IMR-90 (cell line): Measurements from ENCODE around the gene KRT3. TPM values are rescaled to one million over a fixed set of nuclear protein-coding genes. Genes with fewer than 3 reads are reported as not detected.

Experiments used
- ATAC-seq: fragments of 200-7000 bp; cut with Tn5 transposase; 2 replicates; pipeline ENCODE4 v1.9.1; 2020; ENCODE audit warnings: low read depth, mild to moderate bottlenecking, moderate library complexity
- BruUV-seq: library from RNA; stranded (reverse); fragments of 400-500 nt; replicated peaks from 2 replicates; lab custom pipeline; 2021; lab: Mats Ljungman, UMichigan
- CTCF ChIA-PET: fragments of 300-600 bp; formaldehyde crosslinking; extraction: SDS; loops from one replicate; lab custom pipeline; 2021; ENCODE audit warnings: antibody characterized with exemption; lab: Yijun Ruan, JAX
- POLR2A ChIA-PET: fragments of 300-600 bp; sonication (Branson Sonifier 250); formaldehyde crosslinking; loops from one replicate; lab custom pipeline; 2022; ENCODE audit warnings: antibody characterized with exemption; ENCODE audit not compliant: unreplicated experiment; lab: Charles Lee
- DNase-seq: peaks from one replicate; pipeline ENCODE4 v3.0.0; 2013
- H2AFZ ChIP-seq: replicated peaks from 2 replicates; pipeline ENCODE3; 2013; ENCODE audit warnings: low read length, mild to moderate bottlenecking; ENCODE audit not compliant: poor library complexity
- H2AK5ac ChIP-seq: 2 replicates; pipeline ENCODE4 v1.6.1; 2013; ENCODE audit warnings: low read depth, low read length, inconsistent platforms
- H2AK9ac ChIP-seq: replicated peaks from 2 replicates; pipeline ENCODE3; 2013; ENCODE audit warnings: mild to moderate bottlenecking, low read depth, low read length, moderate library complexity; ENCODE audit not compliant: poor library complexity
- H2BK120ac ChIP-seq: 2 replicates; pipeline ENCODE4 v1.6.1; 2013; ENCODE audit warnings: low read depth, low read length, inconsistent platforms
- H2BK15ac ChIP-seq: 3 replicates; pipeline ENCODE4 v1.6.1; 2013; ENCODE audit warnings: low read depth, low read length, inconsistent platforms
- H2BK20ac ChIP-seq: 2 replicates; pipeline ENCODE4 v1.6.1; 2013; ENCODE audit warnings: low read depth, mild to moderate bottlenecking, inconsistent platforms, low read length, moderate library complexity
- H2BK5ac ChIP-seq: 2 replicates; pipeline ENCODE4 v1.6.1; 2013; ENCODE audit warnings: mild to moderate bottlenecking, low read depth, low read length, inconsistent platforms; ENCODE audit not compliant: poor library complexity, severe bottlenecking
- H3K14ac ChIP-seq: replicated peaks from 2 replicates; pipeline ENCODE4 v1.6.1; 2013; ENCODE audit warnings: low read depth, low read length, inconsistent platforms
- H3K18ac ChIP-seq: 2 replicates; pipeline ENCODE4 v1.6.1; 2013; ENCODE audit warnings: low read depth, low read length, control low read depth
- H3K23ac ChIP-seq: 2 replicates; pipeline ENCODE4 v1.6.1; 2013; ENCODE audit warnings: low read depth, low read length, inconsistent platforms
- H3K27ac ChIP-seq: 2 replicates; pipeline ENCODE4 v1.5.1; 2013; ENCODE audit warnings: mild to moderate bottlenecking, control low read depth, low read length; ENCODE audit not compliant: insufficient read depth
- H3K27me3 ChIP-seq: 2 replicates; pipeline ENCODE4 v1.6.1; 2013; ENCODE audit warnings: low read length; ENCODE audit not compliant: control insufficient read depth, insufficient read depth
- H3K36me3 ChIP-seq: 2 replicates; pipeline ENCODE4 v1.6.1; 2013; ENCODE audit warnings: low read length, mixed read lengths; ENCODE audit not compliant: control insufficient read depth, insufficient read depth
- H3K4ac ChIP-seq: 2 replicates; pipeline ENCODE4 v1.6.1; 2013; ENCODE audit warnings: low read depth, low read length, inconsistent platforms
- H3K4me1 ChIP-seq: 2 replicates; pipeline ENCODE4 v1.6.1; 2013; ENCODE audit warnings: low read length, mixed read lengths; ENCODE audit not compliant: control insufficient read depth, insufficient read depth
- H3K4me2 ChIP-seq: 2 replicates; pipeline ENCODE4 v1.6.1; 2013; ENCODE audit warnings: low read depth, mild to moderate bottlenecking, control low read depth, low read length, moderate library complexity
- H3K4me3 ChIP-seq: 2 replicates; pipeline ENCODE4 v1.5.1; 2013; ENCODE audit warnings: low read depth, mild to moderate bottlenecking, control low read depth, low read length, moderate library complexity; ENCODE audit not compliant: insufficient read depth
- H3K56ac ChIP-seq: 2 replicates; pipeline ENCODE4 v1.6.1; 2013; ENCODE audit warnings: low read length, inconsistent platforms; ENCODE audit not compliant: insufficient read depth; ENCODE audit errors: extremely low read depth
- H3K79me1 ChIP-seq, 2 experiments: 2 replicates each; pipeline ENCODE4 v1.6.1; 2013; ENCODE audit warnings: low read length in 2 of 2, inconsistent platforms in 1 of 2, low read depth in 1 of 2
- H3K9ac ChIP-seq: 2 replicates; pipeline ENCODE4 v1.6.1; 2013; ENCODE audit warnings: low read depth, low read length, control low read depth
- H3K9me1 ChIP-seq: 2 replicates; pipeline ENCODE4 v1.6.1; 2013; ENCODE audit warnings: low read length, inconsistent platforms; ENCODE audit not compliant: insufficient read depth
- H3K9me3 ChIP-seq: 2 replicates; pipeline ENCODE4 v1.6.1; 2013; ENCODE audit warnings: low read length; ENCODE audit not compliant: control insufficient read depth, insufficient read depth
- H4K20me1 ChIP-seq: 2 replicates; pipeline ENCODE4 v1.6.1; 2013; ENCODE audit warnings: low read length, inconsistent platforms; ENCODE audit not compliant: insufficient read depth
- H4K5ac ChIP-seq: 2 replicates; pipeline ENCODE4 v1.6.1; 2013; ENCODE audit warnings: mild to moderate bottlenecking, low read depth, low read length, control low read depth
- H4K8ac ChIP-seq, 2 experiments: 2 replicates each; pipeline ENCODE4 v1.6.1; 2013; ENCODE audit warnings: low read depth in 2 of 2, low read length in 2 of 2, control low read depth in 1 of 2, inconsistent platforms in 1 of 2
- H4K91ac ChIP-seq: 2 replicates; pipeline ENCODE4 v1.6.1; 2013; ENCODE audit warnings: low read depth, low read length, inconsistent platforms; ENCODE audit not compliant: insufficient read depth
- FOS ChIP-seq: fragments of 150-350 bp; IDR thresholded peaks from 2 replicates; pipeline ENCODE4 v1.6.1; 2016; ENCODE audit warnings: low read depth, low read length
- MAFK ChIP-seq: IDR thresholded peaks from 2 replicates; pipeline ENCODE4 v1.6.1; 2012; ENCODE audit warnings: low read depth, low read length, improper control_type of control experiment
- RCOR1 ChIP-seq: IDR thresholded peaks from 2 replicates; pipeline ENCODE4 v1.6.1; 2012; ENCODE audit warnings: mild to moderate bottlenecking, low read length, improper control_type of control experiment; ENCODE audit not compliant: insufficient replicate concordance
- SMC3 ChIP-seq: fragments of 150-350 bp; IDR thresholded peaks from 2 replicates; pipeline ENCODE4 v1.6.1; 2016; ENCODE audit warnings: low read depth, mild to moderate bottlenecking, antibody characterized with exemption, low read length, moderate library complexity
- USF2 ChIP-seq: fragments of 150-350 bp; IDR thresholded peaks from 2 replicates; pipeline ENCODE4 v1.6.1; 2017; ENCODE audit warnings: mild to moderate bottlenecking, antibody characterized with exemption, low read length, low read depth
- WGBS, 2 experiments: methylation state at CpG; one replicate each; pipeline versions ENCODE4 v1.1.5 to v1.1.7; 2013; ENCODE audit warnings: missing lambda C conversion rate in 2 of 2; ENCODE audit not compliant: insufficient read length in 1 of 2; ENCODE audit errors: extremely low coverage in 2 of 2; 5-methylcytosine and 5-hydroxymethylcytosine counted together
- dilution Hi-C: fragments of 300-500 bp; cut with HindIII; formaldehyde crosslinking; loops from one replicate; pipeline ENCODE4 v1.14.3; 2018; ENCODE audit warnings: low sequenced_read_pairs; ENCODE audit not compliant: unreplicated experiment
- in situ Hi-C: fragments of 300-500 bp; cut with MboI; formaldehyde crosslinking; loops from 3 replicates; pipeline ENCODE4 v1.14.3; 2019; ENCODE audit warnings: low sequenced_read_pairs, inconsistent platforms, mixed read lengths
- intact Hi-C: fragments of 100-400 bp; cut with micrococcal nuclease; formaldehyde crosslinking; loops from 2 replicates; pipeline ENCODE4 v1.10.0; 2022
- polyA plus RNA-seq, 3 experiments: library from polyadenylated mRNA; depleted of rRNA; stranded (reverse); fragments of >200 nt; gene quantifications; 2 replicates each; pipeline ENCODE4 v1.2.3, GENCODE V29; 2012; ENCODE audit warnings: low replicate concordance in 1 of 3
- total RNA-seq: library from RNA; depleted of rRNA; stranded (reverse); fragments of >200 nt; gene quantifications from 2 replicates; pipeline ENCODE4 v1.2.3, GENCODE V29; 2012

KRT3 gene
- total and polyA plus RNA-seq, 2 of the 4 experiments (the other 2 are of a cell fraction) = not detected

GRCh38 chr12:52799505-52800211 lies 3.7 kb upstream of the KRT3 start:
- ATAC-seq (no peak), DNase-seq (no peak)
- H3K56ac ChIP-seq = no peak overlapping the region
- H2AK9ac ChIP-seq = no peak overlapping the region
- H4K20me1 ChIP-seq = no peaks in the 10 kb centered on the region; the same call in 1 of the 2 replicates
- peaks cover 7% of the 10 kb centered on the region for H3K27me3 ChIP-seq
- peaks cover 3% of the 10 kb centered on the region; the same call in 1 of the 2 replicates for H3K9me1 ChIP-seq
- H4K8ac ChIP-seq = no peak overlapping the region
- H3K4me2 ChIP-seq = no peak overlapping the region
- H2BK20ac ChIP-seq = no peak overlapping the region; the same call in 1 of the 2 replicates
- intact Hi-C loops (no loop called here), dilution Hi-C loops (no loop called here), in situ Hi-C loops (no loop called here)
- H3K4me3 ChIP-seq = no peak overlapping the region
- H3K9ac ChIP-seq = no peak overlapping the region
- no peak overlapping the region for H4K5ac ChIP-seq
- no peaks in the 10 kb centered on the region for H3K9me3 ChIP-seq
- no peaks in the 10 kb centered on the region for H3K4me1 ChIP-seq
- H3K79me1 ChIP-seq = no peaks in the 10 kb centered on the region
- ChIA-PET POLR2A (no interaction called here), CTCF (no interaction called here)
- no peak overlapping the region for H3K18ac ChIP-seq
- H3K36me3 ChIP-seq = no peaks in the 10 kb centered on the region
- BruUV-seq = no TSS peak
- no peak overlapping the region for H3K23ac ChIP-seq
- WGBS, 2 experiments = 0% methylated on average over 1 of the region's 5 CpGs; no CpG with 5 or more reads in 1 of the 2 experiments
- H2AFZ ChIP-seq = no peak overlapping the region
- no peak overlapping the region for H3K14ac ChIP-seq
- no peak overlapping the region for H2BK120ac ChIP-seq
- H4K91ac ChIP-seq = no peak overlapping the region
- H2BK15ac ChIP-seq = no peak overlapping the region
- H2BK5ac ChIP-seq = no peak overlapping the region
- H2AK5ac ChIP-seq = no peak overlapping the region
- TF ChIP-seq MAFK = no peak
- TF ChIP-seq FOS = no peak
- TF ChIP-seq USF2 = no peak
- no peak for TF ChIP-seq SMC3
- no peak for TF ChIP-seq RCOR1
- no peak overlapping the region for H3K27ac ChIP-seq
- no peak overlapping the region for H3K4ac ChIP-seq
